Smooth muscle cell (in vitro differentiated cells): Measurements from ENCODE around the gene FILIP1. TPM values are rescaled to one million over a fixed set of nuclear protein-coding genes. Genes with fewer than 3 reads are reported as not detected.
A peak's percentile ranks its signal among the peaks of the same experiment; 100 is the strongest.

ENCODE experiments used
- DNase-seq: peaks from one replicate; lab custom pipeline; 2025; ENCODE audit not compliant: unreplicated experiment; lab: John Stamatoyannopoulos, UW
- H2AFZ ChIP-seq: fragments of 200-600 bp; sonication (generic); 2 replicates; pipeline ENCODE4 v1.6.0; 2016; ENCODE audit warnings: antibody characterized with exemption, low read depth, mild to moderate bottlenecking
- H3F3A ChIP-seq: fragments of 200-600 bp; sonication (generic); 2 replicates; pipeline ENCODE4 v1.6.0; 2017; ENCODE audit warnings: antibody characterized with exemption, low read depth
- H3K27ac ChIP-seq: fragments of 200-600 bp; sonication (generic); 2 replicates; pipeline ENCODE4 v1.5.1; 2016; ENCODE audit warnings: low read depth, mild to moderate bottlenecking
- H3K27me3 ChIP-seq: fragments of 200-600 bp; sonication (generic); 2 replicates; pipeline ENCODE4 v1.6.1; 2016; ENCODE audit warnings: low read depth, mild to moderate bottlenecking
- H3K36me3 ChIP-seq: fragments of 200-600 bp; sonication (generic); 2 replicates; pipeline ENCODE4 v1.5.1; 2016; ENCODE audit warnings: low read depth
- H3K4me1 ChIP-seq: fragments of 200-600 bp; sonication (generic); 2 replicates; pipeline ENCODE4 v1.5.1; 2016; ENCODE audit warnings: low read depth
- H3K4me2 ChIP-seq: fragments of 200-600 bp; sonication (generic); 2 replicates; pipeline ENCODE4 v1.6.0; 2016; ENCODE audit warnings: mild to moderate bottlenecking
- H3K4me3 ChIP-seq: fragments of 200-600 bp; sonication (generic); 2 replicates; pipeline ENCODE4 v1.5.1; 2016; ENCODE audit warnings: mild to moderate bottlenecking
- H3K79me2 ChIP-seq: fragments of 200-600 bp; sonication (generic); 2 replicates; pipeline ENCODE4 v1.6.0; 2016; ENCODE audit warnings: low read depth, mild to moderate bottlenecking
- H3K9ac ChIP-seq: fragments of 200-600 bp; sonication (generic); 2 replicates; pipeline ENCODE4 v1.6.0; 2016; ENCODE audit warnings: low read depth
- H3K9me3 ChIP-seq: fragments of 200-600 bp; sonication (generic); replicated peaks from 2 replicates; pipeline ENCODE4 v1.5.1; 2016; ENCODE audit warnings: low read depth
- H4K20me1 ChIP-seq: fragments of 200-600 bp; sonication (generic); 2 replicates; pipeline ENCODE4 v1.6.0; 2016; ENCODE audit warnings: low read depth
- CTCF ChIP-seq: fragments of 200-600 bp; sonication (generic); IDR thresholded peaks from 2 replicates; pipeline ENCODE4 v1.5.1; 2017; ENCODE audit warnings: borderline replicate concordance, mild to moderate bottlenecking, antibody characterized with exemption; ENCODE audit not compliant: insufficient read depth, poor library complexity, severe bottlenecking
- WGBS: methylation state at CpG from one replicate; pipeline ENCODE4 v1.1.7; 2016; ENCODE audit warnings: low lambda C conversion rate; 5-methylcytosine and 5-hydroxymethylcytosine counted together
- polyA plus RNA-seq: library from polyadenylated mRNA; unstranded; fragments of >200 nt; fragmentation: Nextera tagmentation; extraction: Ambion mirVana; gene quantifications from 2 replicates; pipeline ENCODE4 v1.2.1, GENCODE V29; 2016
- total RNA-seq: library from RNA; depleted of rRNA; stranded (reverse); fragments of >200 nt; gene quantifications from 2 replicates; pipeline ENCODE4 v1.2.3, GENCODE V29; 2014

The FILIP1 gene
- total and polyA plus RNA-seq, 2 experiments from 2014 or later = 3.0 to 3.5 TPM

GRCh38 chr6:75502884-75503283 lies 9.3 kb upstream of the FILIP1 start:
- no peak for TF ChIP-seq CTCF
- Histone ChIP-seq H4K20me1 (no peaks in the 10 kb centered on the region), H2AFZ (peak overlapping the region; percentile 81), H3K27me3 (no peaks in the 10 kb centered on the region), H3K79me2 (no peaks in the 10 kb centered on the region), H3K4me2 (peak overlapping the region; percentile 45), H3K4me1 (no peaks in the 10 kb centered on the region), H3K27ac (peak overlapping the region; percentile 17), H3K9me3 (no peaks in the 10 kb centered on the region), H3F3A (no peaks in the 10 kb centered on the region), H3K4me3 (no peak overlapping the region), H3K9ac (no peak overlapping the region), H3K36me3 (no peaks in the 10 kb centered on the region)
- WGBS = 75% methylated on average over 3 of the region's 3 CpGs
- DNase-seq = no peak

GRCh38 chr6:75501756-75502155 lies 8.2 kb upstream of the FILIP1 start:
- no peaks in the 10 kb centered on the region for H3K79me2 ChIP-seq
- no peak overlapping the region for H3K27ac ChIP-seq
- H3K36me3 ChIP-seq = no peaks in the 10 kb centered on the region
- H2AFZ ChIP-seq = no peak overlapping the region
- no peaks in the 10 kb centered on the region for H3K9me3 ChIP-seq
- no peaks in the 10 kb centered on the region for H3F3A ChIP-seq
- no peak for DNase-seq
- 83% methylated on average over 4 of the region's 4 CpGs for WGBS
- H3K4me3 ChIP-seq = no peak overlapping the region
- H3K4me1 ChIP-seq = no peaks in the 10 kb centered on the region
- no peaks in the 10 kb centered on the region for H3K27me3 ChIP-seq
- no peak for TF ChIP-seq CTCF
- H3K4me2 ChIP-seq = no peak overlapping the region
- no peaks in the 10 kb centered on the region for H4K20me1 ChIP-seq
- no peak overlapping the region for H3K9ac ChIP-seq

GRCh38 chr6:75499640-75500039 lies 6.0 kb upstream of the FILIP1 start:
- H3K9me3 ChIP-seq = no peaks in the 10 kb centered on the region
- no peaks in the 10 kb centered on the region for H3F3A ChIP-seq
- H2AFZ ChIP-seq = peak overlapping the region; percentile 42
- no peaks in the 10 kb centered on the region for H3K36me3 ChIP-seq
- H3K27ac ChIP-seq = no peak overlapping the region
- no peak for DNase-seq
- TF ChIP-seq CTCF = no peak
- 82% methylated on average over 4 of the region's 4 CpGs for whole genome bisulfite sequencing
- H3K4me3 ChIP-seq = no peak overlapping the region
- H3K27me3 ChIP-seq = no peaks in the 10 kb centered on the region
- no peaks in the 10 kb centered on the region for H3K79me2 ChIP-seq
- no peaks in the 10 kb centered on the region for H4K20me1 ChIP-seq
- H3K4me1 ChIP-seq = peaks cover under 1% of the 10 kb centered on the region
- no peak overlapping the region for H3K4me2 ChIP-seq
- H3K9ac ChIP-seq = no peak overlapping the region

GRCh38 chr6:75498862-75499261 lies 5.3 kb upstream of the FILIP1 start:
- H3K9me3 ChIP-seq = no peaks in the 10 kb centered on the region
- no peaks in the 10 kb centered on the region for H3K27me3 ChIP-seq
- TF ChIP-seq CTCF = no peak
- WGBS = 86% methylated on average over 1 of the region's 1 CpG
- H3K79me2 ChIP-seq = no peaks in the 10 kb centered on the region
- no peak overlapping the region for H3K27ac ChIP-seq
- H3K4me2 ChIP-seq = no peak overlapping the region
- H3K4me1 ChIP-seq = peaks cover 8% of the 10 kb centered on the region
- no peak overlapping the region for H2AFZ ChIP-seq
- H3F3A ChIP-seq = no peaks in the 10 kb centered on the region
- no peak overlapping the region for H3K4me3 ChIP-seq
- H4K20me1 ChIP-seq = no peaks in the 10 kb centered on the region
- H3K36me3 ChIP-seq = no peaks in the 10 kb centered on the region
- no peak overlapping the region for H3K9ac ChIP-seq
- DNase-seq = no peak
